Measurements from ENCODE around the gene ANKRD18B. TPM values are rescaled to one million over a fixed set of nuclear protein-coding genes. Genes with fewer than 3 reads are reported as not detected.
"Not testable (repeated sequence)": the region's sequence is repeated elsewhere in the genome, so short reads cannot be mapped to it uniquely, and the experiment has no call there.

ANKRD18B gene
- total and polyA plus RNA-seq, 9 donors: 0.35 to 2.8 (median 0.56) TPM; not detected in 6

GRCh38 chr9:33560217-33560616, 36.2 kb downstream of the ANKRD18B start:
- H3K4me1 ChIP-seq (ENCODE audit: insufficient read depth); H3K27ac ChIP-seq; intact Hi-C loops (cut with DNase I); H3K4me3 ChIP-seq; H3K27me3 ChIP-seq; H3K36me3 ChIP-seq; H3K9me3 ChIP-seq; DNase-seq: not testable (repeated sequence)
- 29 to 65% (median 46%) methylated on average over 1 of the region's 1 CpG for WGBS, 3 donors

GRCh38 chr9:33562196-33562595, 38.1 kb downstream of the ANKRD18B start:
- WGBS, 3 donors: 20 to 52% (median 46%) methylated on average over 1 of the region's 1 CpG
- H3K27me3 ChIP-seq; H3K36me3 ChIP-seq; H3K4me1 ChIP-seq (ENCODE audit: insufficient read depth); DNase-seq; intact Hi-C loops (cut with DNase I); H3K4me3 ChIP-seq; H3K9me3 ChIP-seq; H3K27ac ChIP-seq: not testable (repeated sequence)

- H3K27me3 ChIP-seq; intact Hi-C loops (cut with DNase I); DNase-seq; H3K4me1 ChIP-seq (ENCODE audit: insufficient read depth); H3K27ac ChIP-seq; H3K4me3 ChIP-seq; H3K9me3 ChIP-seq; H3K36me3 ChIP-seq: not testable (repeated sequence)
Measured at GRCh38 chr9:33567776-33568175, 43.7 kb downstream of the ANKRD18B start.

- DNase-seq; H3K4me1 ChIP-seq (ENCODE audit: insufficient read depth); H3K27ac ChIP-seq; H3K36me3 ChIP-seq; H3K27me3 ChIP-seq; H3K9me3 ChIP-seq; intact Hi-C loops (cut with DNase I); H3K4me3 ChIP-seq: not testable (repeated sequence)
- WGBS, 3 donors: 49 to 60% (median 51%) methylated on average over 3 of the region's 3 CpGs
Measured at GRCh38 chr9:33577786-33578185, 53.7 kb downstream of the ANKRD18B start.

- H3K27me3 ChIP-seq; H3K9me3 ChIP-seq; DNase-seq; intact Hi-C loops (cut with DNase I); H3K4me1 ChIP-seq (ENCODE audit: insufficient read depth); H3K4me3 ChIP-seq; H3K27ac ChIP-seq; H3K36me3 ChIP-seq: not testable (repeated sequence)
- 92% methylated on average over 1 of the region's 1 CpG; no CpG with 5 or more reads in 2 of the 3 donors for WGBS, 3 donors
Measured at GRCh38 chr9:33579996-33580395, 55.9 kb downstream of the ANKRD18B start.

- H3K4me1 ChIP-seq (ENCODE audit: insufficient read depth); H3K9me3 ChIP-seq; intact Hi-C loops (cut with DNase I); H3K4me3 ChIP-seq; H3K36me3 ChIP-seq; DNase-seq; H3K27me3 ChIP-seq; H3K27ac ChIP-seq: not testable (repeated sequence)
- 3 to 13% (median 7%) methylated on average over 2 of the region's 2 CpGs for WGBS, 3 donors
Measured at GRCh38 chr9:33582686-33583085, 58.6 kb downstream of the ANKRD18B start.

- intact Hi-C loops (cut with DNase I); H3K27me3 ChIP-seq; H3K27ac ChIP-seq; H3K36me3 ChIP-seq; H3K4me1 ChIP-seq (ENCODE audit: insufficient read depth); H3K9me3 ChIP-seq; H3K4me3 ChIP-seq; DNase-seq: not testable (repeated sequence)
- WGBS, 3 donors: 83 to 91% methylated on average over 1 of the region's 1 CpG; no CpG with 5 or more reads in 1 of the 3 donors
Measured at GRCh38 chr9:33586128-33586527, 62.1 kb downstream of the ANKRD18B start.

- H3K4me1 ChIP-seq (ENCODE audit: insufficient read depth); DNase-seq; H3K27me3 ChIP-seq; H3K36me3 ChIP-seq; H3K27ac ChIP-seq; H3K9me3 ChIP-seq; H3K4me3 ChIP-seq; intact Hi-C loops (cut with DNase I): not testable (repeated sequence)
- WGBS, 3 donors: 0 to 40% methylated on average over 1 of the region's 2 CpGs; no CpG with 5 or more reads in 1 of the 3 donors
Measured at GRCh38 chr9:33587799-33588198, 63.7 kb downstream of the ANKRD18B start.

GRCh38 chr9:33588876-33589275, 64.8 kb downstream of the ANKRD18B start:
- DNase-seq; intact Hi-C loops (cut with DNase I); H3K36me3 ChIP-seq; H3K27me3 ChIP-seq; H3K4me1 ChIP-seq (ENCODE audit: insufficient read depth); H3K9me3 ChIP-seq; H3K4me3 ChIP-seq; H3K27ac ChIP-seq: not testable (repeated sequence)
- WGBS, 3 donors: 84 to 100% (median 94%) methylated on average over 1 of the region's 2 CpGs

GRCh38 chr9:33590857-33591256, 66.8 kb downstream of the ANKRD18B start:
- H3K27ac ChIP-seq; H3K4me3 ChIP-seq; intact Hi-C loops (cut with DNase I); H3K36me3 ChIP-seq; H3K9me3 ChIP-seq; H3K27me3 ChIP-seq; DNase-seq; H3K4me1 ChIP-seq (ENCODE audit: insufficient read depth): not testable (repeated sequence)
- WGBS, 3 donors: 88 to 92% (median 91%) methylated on average over 2 of the region's 2 CpGs

GRCh38 chr9:33596974-33597373, 72.9 kb downstream of the ANKRD18B start:
- H3K27ac ChIP-seq; H3K9me3 ChIP-seq; DNase-seq; intact Hi-C loops (cut with DNase I); H3K27me3 ChIP-seq; H3K36me3 ChIP-seq; H3K4me3 ChIP-seq; H3K4me1 ChIP-seq (ENCODE audit: insufficient read depth): not testable (repeated sequence)
- WGBS, 3 donors: 88 to 97% (median 96%) methylated on average over 2 of the region's 2 CpGs

- intact Hi-C loops (cut with DNase I); H3K4me1 ChIP-seq (ENCODE audit: insufficient read depth); H3K27ac ChIP-seq; H3K36me3 ChIP-seq; DNase-seq; H3K27me3 ChIP-seq; H3K4me3 ChIP-seq; H3K9me3 ChIP-seq: not testable (repeated sequence)
- 66 to 95% (median 82%) methylated on average over 3 of the region's 3 CpGs for WGBS, 3 donors
Measured at GRCh38 chr9:33597386-33597785, 73.3 kb downstream of the ANKRD18B start.

Data from ovary (tissue), 9 donors.